Fibroblast of lung (primary cell): ENCODE data around the gene RABIF. TPM values are rescaled to one million over a fixed set of nuclear protein-coding genes. Genes with fewer than 3 reads are reported as not detected.

Source experiments
- DNase-seq, 2 donors: peaks; one replicate each; pipeline versions ENCODE4 v3.0.0 to v3.0.0-alpha.2; 2010; ENCODE audit warnings: low read depth in 2 of 2
- H2AFZ ChIP-seq: 2 replicates; pipeline ENCODE4 v1.5.1; 2012; ENCODE audit warnings: low read length, control low read depth, inconsistent platforms
- H3K27ac ChIP-seq: 2 replicates; pipeline ENCODE4 v1.5.1; 2011; ENCODE audit warnings: low read length, control low read depth; ENCODE audit not compliant: insufficient read depth
- H3K27me3 ChIP-seq: 2 replicates; pipeline ENCODE4 v1.5.1; 2011; ENCODE audit warnings: mild to moderate bottlenecking, low read length; ENCODE audit not compliant: control insufficient read depth, insufficient read depth
- H3K36me3 ChIP-seq: 2 replicates; pipeline ENCODE4 v1.5.1; 2011; ENCODE audit warnings: low read length; ENCODE audit not compliant: control insufficient read depth, insufficient read depth
- H3K4me1 ChIP-seq: 2 replicates; pipeline ENCODE4 v1.5.1; 2011; ENCODE audit warnings: low read length; ENCODE audit not compliant: control insufficient read depth, insufficient read depth; ENCODE audit errors: extremely low read depth
- H3K4me2 ChIP-seq: 2 replicates; pipeline ENCODE4 v1.5.1; 2011; ENCODE audit warnings: low read length, control low read depth; ENCODE audit not compliant: insufficient read depth; ENCODE audit errors: extremely low read depth
- H3K4me3 ChIP-seq, 4 experiments: fragments of 200-600 bp in 1 of 4; sonication (generic) in 1 of 4; replicated peaks in 1 of 4; 2 replicates each; pipeline ENCODE4 v1.5.1; 2011 to 2016; ENCODE audit warnings: low read length in 4 of 4, low read depth in 3 of 4, mild to moderate bottlenecking in 3 of 4, control low read depth in 2 of 4, inconsistent platforms in 1 of 4, mixed read lengths in 1 of 4; ENCODE audit not compliant: insufficient read depth in 1 of 4; ENCODE audit errors: control extremely low read depth in 1 of 4
- H3K79me2 ChIP-seq: 2 replicates; pipeline ENCODE4 v1.5.1; 2012; ENCODE audit warnings: mild to moderate bottlenecking, low read length, inconsistent platforms; ENCODE audit not compliant: control insufficient read depth, insufficient read depth
- H3K9ac ChIP-seq: 2 replicates; pipeline ENCODE4 v1.5.1; 2011; ENCODE audit warnings: mild to moderate bottlenecking, low read length, control low read depth; ENCODE audit not compliant: insufficient read depth
- H3K9me3 ChIP-seq: 2 replicates; pipeline ENCODE4 v1.5.1; 2012; ENCODE audit warnings: low read depth, low read length; ENCODE audit not compliant: control insufficient read depth, insufficient read depth
- H4K20me1 ChIP-seq: 2 replicates; pipeline ENCODE4 v1.5.1; 2011; ENCODE audit warnings: low read length; ENCODE audit not compliant: control insufficient read depth, insufficient read depth; ENCODE audit errors: extremely low read depth
- CTCF ChIP-seq, 2 donors: IDR thresholded peaks in 1 of 2; conservative IDR thresholded peaks in 1 of 2; 1 replicate in 1 of 2; 2 replicates in 1 of 2; pipeline ENCODE4 v1.5.1; 2011 to 2012; ENCODE audit warnings: low read length in 2 of 2, control low read depth in 1 of 2, inconsistent platforms in 1 of 2, low read depth in 1 of 2, mild to moderate bottlenecking in 1 of 2
- EZH2 ChIP-seq: IDR thresholded peaks from 2 replicates; pipeline ENCODE4 v1.5.1; 2012; ENCODE audit warnings: low read length, control low read depth, mild to moderate bottlenecking; ENCODE audit errors: missing control alignments
- polyA plus RNA-seq, 2 donors: library from polyadenylated mRNA; depleted of rRNA in 1 of 2; stranded (reverse) in 1 of 2; unstranded in 1 of 2; fragments of >200 nt; gene quantifications; 2 replicates each; pipeline ENCODE4 v1.2.1, GENCODE V29; 2011 to 2012; ENCODE audit warnings: missing spikeins in 1 of 2
- total RNA-seq: library from RNA; depleted of rRNA; stranded (reverse); fragments of >200 nt; gene quantifications from 2 replicates; pipeline ENCODE4 v1.2.1, GENCODE V29; 2014

Gene RABIF
- total and polyA plus RNA-seq, 2 donors (not counting 1 experiment from before 2014, with no cell fraction given), result 5.9 to 14.6 TPM

- H3K4me3 ChIP-seq, result no peak overlapping the region
- H3K4me2 ChIP-seq, result no peak overlapping the region
- no peaks in the 10 kb centered on the region for H3K27me3 ChIP-seq
- H3K9me3 ChIP-seq, result no peaks in the 10 kb centered on the region
- no peaks in the 10 kb centered on the region for H3K36me3 ChIP-seq
- H2AFZ ChIP-seq, result no peak overlapping the region
- H4K20me1 ChIP-seq, result no peaks in the 10 kb centered on the region
- no peak for TF ChIP-seq CTCF (conservative IDR thresholded peaks at IDR 0.05 in 1 of 2, IDR thresholded peaks at IDR 0.05 in 1 of 2; ENCODE audit: low read depth in 1 of 2, low read length in 2 of 2)
- no peak for TF ChIP-seq EZH2
- no peak overlapping the region for H3K27ac ChIP-seq
- peak in 1 of 2 donors; percentile 67 for DNase-seq
- no peak overlapping the region for H3K9ac ChIP-seq
- no peaks in the 10 kb centered on the region for H3K79me2 ChIP-seq
- H3K4me1 ChIP-seq, result peaks cover 4% of the 10 kb centered on the region
Observed at GRCh38 chr1:202858331-202858730, 30.6 kb downstream of the RABIF start.

DNA sequence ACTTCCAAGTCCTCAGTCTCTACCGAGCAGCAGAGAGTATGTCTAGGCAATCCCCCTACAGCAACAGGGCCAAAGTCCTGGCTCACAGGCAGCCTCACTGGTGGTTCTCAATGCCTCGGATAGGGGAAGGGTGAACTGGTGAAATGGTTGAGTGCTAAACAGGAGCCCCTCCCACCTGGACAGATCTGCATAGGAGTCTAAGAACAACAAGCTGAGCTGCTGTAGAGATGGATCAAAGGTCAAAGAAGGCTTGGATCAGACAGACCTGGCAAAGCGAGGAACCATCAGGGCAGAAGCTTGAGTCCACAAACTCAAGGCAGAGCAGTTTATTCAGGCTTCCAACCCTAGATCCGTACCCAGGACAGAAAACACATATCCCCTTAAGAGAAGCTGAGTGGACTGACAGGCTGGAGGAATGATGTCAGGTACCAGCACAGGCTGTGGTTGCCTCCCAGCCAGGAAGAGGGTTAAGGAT lies 31.8 kb downstream of the RABIF start:
- H3K27me3 ChIP-seq, result no peaks in the 10 kb centered on the region
- no peak overlapping the region for H3K9ac ChIP-seq
- H3K79me2 ChIP-seq, result no peaks in the 10 kb centered on the region
- no peak for DNase-seq
- no peak overlapping the region for H2AFZ ChIP-seq
- H3K4me1 ChIP-seq, result peaks cover 4% of the 10 kb centered on the region
- no peaks in the 10 kb centered on the region for H4K20me1 ChIP-seq
- TF ChIP-seq EZH2 (no peak), CTCF (conservative IDR thresholded peaks at IDR 0.05 in 1 of 2, IDR thresholded peaks at IDR 0.05 in 1 of 2; ENCODE audit: low read depth in 1 of 2, low read length in 2 of 2) (no peak)
- H3K36me3 ChIP-seq, result no peaks in the 10 kb centered on the region
- H3K9me3 ChIP-seq, result no peaks in the 10 kb centered on the region
- H3K27ac ChIP-seq, result no peak overlapping the region
- H3K4me2 ChIP-seq, result no peak overlapping the region
- H3K4me3 ChIP-seq, result no peak overlapping the region

GRCh38 chr1:202856014-202856413 lies 32.9 kb downstream of the RABIF start:
- no peaks in the 10 kb centered on the region for H3K27me3 ChIP-seq
- DNase-seq, result no peak
- no peak overlapping the region for H3K4me3 ChIP-seq
- H3K4me2 ChIP-seq, result no peak overlapping the region
- no peak overlapping the region for H3K9ac ChIP-seq
- no peak overlapping the region for H3K27ac ChIP-seq
- H3K79me2 ChIP-seq, result no peaks in the 10 kb centered on the region
- H3K4me1 ChIP-seq, result no peaks in the 10 kb centered on the region
- H4K20me1 ChIP-seq, result no peaks in the 10 kb centered on the region
- H3K9me3 ChIP-seq, result no peaks in the 10 kb centered on the region
- no peaks in the 10 kb centered on the region for H3K36me3 ChIP-seq
- H2AFZ ChIP-seq, result no peak overlapping the region
- TF ChIP-seq CTCF (conservative IDR thresholded peaks at IDR 0.05 in 1 of 2, IDR thresholded peaks at IDR 0.05 in 1 of 2; ENCODE audit: low read depth in 1 of 2, low read length in 2 of 2) (no peak), EZH2 (no peak)
